ENCODE data around the gene NEXN. TPM values are rescaled to one million over a fixed set of nuclear protein-coding genes. Genes with fewer than 3 reads are reported as not detected.

NEXN gene
- total RNA-seq, 1 donor from 2014 or later, result 0.73 TPM

DNA sequence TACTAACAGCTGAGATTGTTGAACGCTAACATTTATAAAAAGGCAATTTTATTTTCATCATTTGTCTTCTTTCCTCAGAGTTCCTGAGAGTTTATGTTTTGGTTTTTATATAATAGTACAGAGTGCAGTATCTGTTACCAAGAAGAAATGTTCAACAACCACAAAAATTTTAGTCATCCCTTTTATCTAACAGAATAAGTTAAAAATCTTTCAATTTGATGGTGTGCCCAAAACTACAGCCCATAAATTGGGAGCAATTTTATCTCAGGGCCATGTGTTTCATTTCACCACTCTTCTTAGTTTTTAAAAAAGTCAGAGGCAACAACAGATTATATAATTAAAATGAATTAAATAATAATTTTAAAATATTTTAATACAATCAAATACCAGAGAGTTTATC, 37.1 kb downstream of the NEXN start:
- ATAC-seq (ENCODE audit: low read depth) (no peak), DNase-seq (no peak)
- H3K4me3 Mint-ChIP-seq, result no peak overlapping the region
- no peaks in the 10 kb centered on the region for H3K36me3 Mint-ChIP-seq (ENCODE audit: low read depth)
- H3K4me1 Mint-ChIP-seq, result peaks cover 10% of the 10 kb centered on the region
- H3K9me3 Mint-ChIP-seq, result no peaks in the 10 kb centered on the region
- CTCF ChIA-PET, result no interaction called here
- intact Hi-C loops (cut with micrococcal nuclease), result no loop called here
- H3K27ac Mint-ChIP-seq, result no peak overlapping the region
- TF ChIP-seq, protein P1, sequence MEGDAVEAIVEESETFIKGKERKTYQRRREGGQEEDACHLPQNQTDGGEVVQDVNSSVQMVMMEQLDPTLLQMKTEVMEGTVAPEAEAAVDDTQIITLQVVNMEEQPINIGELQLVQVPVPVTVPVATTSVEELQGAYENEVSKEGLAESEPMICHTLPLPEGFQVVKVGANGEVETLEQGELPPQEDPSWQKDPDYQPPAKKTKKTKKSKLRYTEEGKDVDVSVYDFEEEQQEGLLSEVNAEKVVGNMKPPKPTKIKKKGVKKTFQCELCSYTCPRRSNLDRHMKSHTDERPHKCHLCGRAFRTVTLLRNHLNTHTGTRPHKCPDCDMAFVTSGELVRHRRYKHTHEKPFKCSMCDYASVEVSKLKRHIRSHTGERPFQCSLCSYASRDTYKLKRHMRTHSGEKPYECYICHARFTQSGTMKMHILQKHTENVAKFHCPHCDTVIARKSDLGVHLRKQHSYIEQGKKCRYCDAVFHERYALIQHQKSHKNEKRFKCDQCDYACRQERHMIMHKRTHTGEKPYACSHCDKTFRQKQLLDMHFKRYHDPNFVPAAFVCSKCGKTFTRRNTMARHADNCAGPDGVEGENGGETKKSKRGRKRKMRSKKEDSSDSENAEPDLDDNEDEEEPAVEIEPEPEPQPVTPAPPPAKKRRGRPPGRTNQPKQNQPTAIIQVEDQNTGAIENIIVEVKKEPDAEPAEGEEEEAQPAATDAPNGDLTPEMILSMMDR (IDR thresholded peaks at IDR 0.05), result no peak
- no peaks in the 10 kb centered on the region for H3K27me3 Mint-ChIP-seq
- POLR2A ChIA-PET, result no interaction called here

DNA sequence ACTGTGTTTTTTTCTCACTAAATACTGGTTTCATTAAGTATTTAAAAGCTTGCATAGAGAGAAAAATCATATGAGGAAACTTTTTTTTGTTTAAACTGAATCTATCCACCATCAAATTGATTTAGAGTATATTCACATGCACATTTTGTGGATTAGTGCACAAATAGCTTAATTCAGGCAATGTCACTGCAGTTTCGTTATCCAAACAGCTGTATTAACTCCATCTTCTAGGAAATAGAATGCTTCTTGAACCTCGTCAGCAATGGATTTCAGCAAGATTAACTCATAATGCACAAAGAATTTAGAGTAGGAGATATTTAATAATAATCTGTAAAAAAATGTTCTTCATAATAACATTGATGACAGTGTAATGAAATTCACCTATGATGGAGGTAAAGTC, 37.5 kb downstream of the NEXN start:
- intact Hi-C loops (cut with micrococcal nuclease), result no loop called here
- H3K36me3 Mint-ChIP-seq (ENCODE audit: low read depth), result no peaks in the 10 kb centered on the region
- H3K27me3 Mint-ChIP-seq, result no peaks in the 10 kb centered on the region
- ChIA-PET POLR2A (no interaction called here), CTCF (no interaction called here)
- H3K9me3 Mint-ChIP-seq, result no peaks in the 10 kb centered on the region
- H3K4me3 Mint-ChIP-seq, result no peak overlapping the region
- TF ChIP-seq, protein P1 (IDR thresholded peaks at IDR 0.05), result no peak
- DNase-seq (no peak), ATAC-seq (ENCODE audit: low read depth) (no peak)
- peaks cover 10% of the 10 kb centered on the region for H3K4me1 Mint-ChIP-seq
- no peak overlapping the region for H3K27ac Mint-ChIP-seq

DNA sequence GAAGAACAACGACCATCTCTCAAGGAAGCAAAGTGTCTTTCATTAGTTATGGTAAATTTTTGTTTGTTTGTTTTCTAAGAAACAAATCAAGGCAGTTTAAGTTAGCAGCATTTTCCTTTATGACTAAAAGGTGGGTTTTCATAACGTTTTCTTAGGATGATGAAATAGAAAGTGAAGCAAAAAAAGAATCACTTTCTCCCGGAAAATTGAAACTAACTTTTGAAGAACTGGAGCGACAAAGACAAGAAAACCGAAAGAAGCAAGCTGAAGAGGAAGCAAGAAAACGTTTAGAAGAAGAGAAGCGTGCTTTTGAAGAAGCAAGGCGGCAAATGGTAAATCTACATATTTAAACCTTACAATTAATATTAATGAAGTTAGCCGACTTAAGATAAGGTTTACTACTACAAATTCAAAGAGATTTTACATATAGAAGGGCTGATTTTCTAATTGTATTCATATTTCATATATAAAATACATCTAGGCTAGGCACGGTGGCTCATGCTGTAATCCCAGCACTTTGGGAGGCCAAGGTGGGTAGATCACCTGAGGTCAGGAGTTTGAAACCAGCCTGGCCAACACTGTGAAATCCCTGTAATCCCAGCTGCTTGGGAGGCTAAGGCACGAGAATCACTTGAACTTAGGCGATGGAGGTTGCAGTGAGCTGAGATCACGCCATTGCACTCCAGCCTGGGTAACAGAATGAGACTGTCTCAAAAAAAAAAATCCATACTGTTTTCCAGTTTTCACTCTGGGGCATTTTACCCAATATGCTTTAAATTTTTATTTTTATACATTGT, 38.3 kb downstream of the NEXN start:
- ATAC-seq (ENCODE audit: low read depth) (no peak), DNase-seq (no peak)
- peak overlapping the region; percentile 81 for H3K4me3 Mint-ChIP-seq
- intact Hi-C loops (cut with micrococcal nuclease), result no loop called here
- TF ChIP-seq, protein P1 (IDR thresholded peaks at IDR 0.05), result no peak
- peaks cover 10% of the 10 kb centered on the region for H3K4me1 Mint-ChIP-seq
- ChIA-PET CTCF (no interaction called here), POLR2A (no interaction called here)
- H3K27ac Mint-ChIP-seq, result peak overlapping the region; percentile 67
- no peaks in the 10 kb centered on the region for H3K9me3 Mint-ChIP-seq
- no peaks in the 10 kb centered on the region for H3K27me3 Mint-ChIP-seq
- H3K36me3 Mint-ChIP-seq (ENCODE audit: low read depth), result no peaks in the 10 kb centered on the region

DNA sequence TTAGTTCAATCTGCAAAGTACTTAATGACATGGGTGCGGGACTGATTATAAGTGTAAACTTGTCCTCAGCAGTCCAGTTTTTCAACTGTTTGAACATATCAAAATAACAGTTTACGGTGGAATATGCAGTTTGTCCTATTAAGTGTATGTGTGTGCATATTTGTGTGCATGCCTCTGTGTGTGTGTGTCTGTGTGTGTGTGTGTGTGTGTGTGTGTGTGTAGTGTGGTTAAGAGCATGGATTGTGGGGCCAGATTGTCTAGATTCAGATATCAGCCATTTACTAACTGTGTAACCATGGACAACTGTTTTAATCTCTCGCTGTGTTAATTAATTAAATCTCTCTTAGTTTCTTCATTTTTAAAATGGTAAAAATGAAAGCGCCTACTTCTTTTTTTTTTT, 39.0 kb downstream of the NEXN start:
- TF ChIP-seq, protein P1 (IDR thresholded peaks at IDR 0.05), result no peak
- peaks cover 10% of the 10 kb centered on the region for H3K4me1 Mint-ChIP-seq
- no peaks in the 10 kb centered on the region for H3K36me3 Mint-ChIP-seq (ENCODE audit: low read depth)
- H3K27ac Mint-ChIP-seq, result no peak overlapping the region
- no peaks in the 10 kb centered on the region for H3K9me3 Mint-ChIP-seq
- ChIA-PET POLR2A (no interaction called here), CTCF (no interaction called here)
- peak overlapping the region; percentile 63 for H3K4me3 Mint-ChIP-seq
- no peak for ATAC-seq (ENCODE audit: low read depth)
- no peak for DNase-seq
- intact Hi-C loops (cut with micrococcal nuclease), result no loop called here
- no peaks in the 10 kb centered on the region for H3K27me3 Mint-ChIP-seq

DNA sequence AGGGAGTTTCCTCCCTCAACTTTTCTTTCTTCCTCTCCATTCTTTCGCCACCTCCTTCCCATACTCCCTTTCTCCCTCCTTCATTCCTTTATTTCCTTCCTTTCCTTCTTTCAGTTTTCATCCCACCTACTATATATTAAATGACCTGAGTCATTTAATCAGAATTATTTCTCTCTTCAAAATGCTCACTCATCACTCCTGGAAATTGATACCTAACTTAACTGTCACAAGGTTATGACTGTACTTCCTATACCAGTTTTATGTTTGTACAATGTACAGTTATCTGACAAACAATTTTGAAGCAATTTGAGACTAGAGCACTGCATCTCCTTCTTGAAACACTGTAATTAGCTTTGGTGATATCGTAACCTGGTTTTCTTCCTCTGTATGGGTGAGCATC, 41.4 kb downstream of the NEXN start:
- Mint-ChIP-seq H3K36me3 (ENCODE audit: low read depth) (no peaks in the 10 kb centered on the region), H3K4me1 (peaks cover 10% of the 10 kb centered on the region), H3K27ac (no peak overlapping the region), H3K4me3 (no peak overlapping the region), H3K9me3 (no peaks in the 10 kb centered on the region), H3K27me3 (no peaks in the 10 kb centered on the region)
- ChIA-PET CTCF (no interaction called here), POLR2A (no interaction called here)
- DNase-seq, result no peak
- TF ChIP-seq, protein P1 (IDR thresholded peaks at IDR 0.05), result no peak
- ATAC-seq (ENCODE audit: low read depth), result no peak
- intact Hi-C loops (cut with micrococcal nuclease), result loop anchor here (1.0 kb wide), 1 partner anchor 23 kb away; no protein-coding TSS in a partner anchor
